Measurements from ENCODE around the gene AVPR1B.

DNA sequence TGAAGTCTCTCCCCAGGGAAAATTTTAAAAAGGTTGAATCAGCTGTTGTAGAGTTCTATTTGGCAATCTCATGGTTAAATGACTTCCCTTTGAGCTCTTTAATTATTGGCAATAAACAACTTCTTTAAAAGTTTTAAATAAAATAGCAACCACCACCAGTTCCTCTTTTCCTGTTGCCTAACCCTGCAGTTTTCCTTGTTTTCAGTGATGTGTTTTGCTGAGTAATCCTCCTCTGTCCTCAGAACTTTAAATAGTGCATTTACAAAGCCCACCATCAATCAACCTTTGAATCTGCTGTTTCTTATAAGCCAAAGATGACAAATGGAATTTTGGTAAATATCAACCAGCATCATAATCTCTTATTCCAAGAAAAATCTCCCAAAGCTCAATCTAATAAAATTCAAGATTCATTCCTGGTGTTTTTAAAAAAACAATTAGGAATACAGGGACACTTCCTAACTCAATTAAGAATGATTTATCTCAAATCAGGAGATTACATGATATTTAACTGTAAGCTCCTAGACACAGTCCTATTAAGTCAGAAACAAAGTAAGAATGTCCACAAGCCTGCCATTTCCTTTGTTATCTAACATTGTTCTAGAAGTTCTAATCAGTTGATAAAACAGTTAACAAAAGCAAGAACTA is 14.8 kb downstream of the AVPR1B start:
- TF ChIP-seq CTCF (IDR thresholded peaks at IDR 0.05) (no peak), POLR2A (IDR thresholded peaks at IDR 0.05) (no peak)

All from uterus (tissue), 2 donors.